OCI-LY1 (cell line): ENCODE results near the gene CELF2.

ENCODE experiments used
- H2AFZ ChIP-seq: fragments of 200-600 bp; sonication (generic), shearing (Covaris generic); 2 replicates; pipeline ENCODE4 v1.6.0; 2014; ENCODE audit warnings: antibody characterized with exemption, mild to moderate bottlenecking, low read length
- H3F3A ChIP-seq: fragments of 200-600 bp; sonication (generic), shearing (Covaris generic); 2 replicates; pipeline ENCODE4 v1.6.0; 2014; ENCODE audit warnings: mild to moderate bottlenecking, antibody characterized with exemption, low read length, moderate library complexity; ENCODE audit not compliant: insufficient read depth
- H3K27ac ChIP-seq: fragments of 200-600 bp; sonication (generic); 2 replicates; pipeline ENCODE4 v1.5.1; 2014; ENCODE audit warnings: low read length, mixed run types, mild to moderate bottlenecking, low read depth; ENCODE audit not compliant: poor library complexity, severe bottlenecking
- H3K27me3 ChIP-seq: fragments of 200-600 bp; sonication (generic); 2 replicates; pipeline ENCODE4 v1.6.0; 2014; ENCODE audit warnings: antibody characterized with exemption, mild to moderate bottlenecking, low read length, moderate library complexity; ENCODE audit not compliant: insufficient read depth
- H3K36me3 ChIP-seq: fragments of 200-600 bp; sonication (generic); 2 replicates; pipeline ENCODE4 v1.6.1; 2014; ENCODE audit warnings: mild to moderate bottlenecking, antibody characterized with exemption, low read length, moderate library complexity, mixed read lengths; ENCODE audit not compliant: insufficient read depth
- H3K4me1 ChIP-seq: fragments of 200-600 bp; sonication (generic); 2 replicates; pipeline ENCODE4 v1.5.1; 2014; ENCODE audit warnings: mild to moderate bottlenecking, low read length, moderate library complexity; ENCODE audit not compliant: insufficient read depth, severe bottlenecking
- H3K4me2 ChIP-seq: fragments of 200-600 bp; sonication (generic), shearing (Covaris generic); 2 replicates; pipeline ENCODE4 v1.6.1; 2014; ENCODE audit warnings: low read length
- H3K4me3 ChIP-seq: fragments of 200-600 bp; sonication (generic); 2 replicates; pipeline ENCODE4 v1.5.1; 2014; ENCODE audit warnings: low read length, low read depth, mild to moderate bottlenecking, mixed read lengths; ENCODE audit not compliant: poor library complexity, severe bottlenecking
- H3K79me2 ChIP-seq: fragments of 200-600 bp; shearing (Covaris generic); 2 replicates; pipeline ENCODE4 v1.6.1; 2016; ENCODE audit warnings: mixed run types, low read length, mixed read lengths; ENCODE audit not compliant: insufficient read depth
- H3K9ac ChIP-seq: fragments of 200-600 bp; sonication (generic), shearing (Covaris generic); 2 replicates; pipeline ENCODE4 v1.6.1; 2014; ENCODE audit warnings: mild to moderate bottlenecking, low read length, mixed read lengths
- H3K9me2 ChIP-seq: fragments of 200-600 bp; sonication (generic), shearing (Covaris generic); 2 replicates; pipeline ENCODE4 v1.6.1; 2014; ENCODE audit warnings: low read depth, mild to moderate bottlenecking, low read length, mixed read lengths
- H3K9me3 ChIP-seq: fragments of 200-600 bp; shearing (Covaris generic); 2 replicates; pipeline ENCODE4 v1.6.1; 2014; ENCODE audit warnings: low read length, mixed read lengths
- H4K20me1 ChIP-seq: fragments of 200-600 bp; sonication (generic), shearing (Covaris generic); 2 replicates; pipeline ENCODE4 v1.6.0; 2016; ENCODE audit warnings: mild to moderate bottlenecking, low read length; ENCODE audit not compliant: insufficient read depth
- EZH2 ChIP-seq: fragments of 200-600 bp; sonication (generic), shearing (Covaris generic); IDR thresholded peaks from 2 replicates; pipeline ENCODE4 v1.8.0; 2017; ENCODE audit warnings: borderline replicate concordance, mixed run types, mild to moderate bottlenecking, antibody characterized with exemption, low read length, moderate library complexity, mixed read lengths
- TF ChIP-seq, protein P1 (sequence below): fragments of 200-600 bp; sonication (generic), shearing (Covaris generic); IDR thresholded peaks from 2 replicates; pipeline ENCODE4 v1.5.1; 2017; ENCODE audit warnings: mild to moderate bottlenecking, antibody characterized with exemption, low read length, moderate library complexity, mixed read lengths

CELF2 gene

GRCh38 chr10:11076221-11076620, 58.5 kb downstream of the CELF2 start:
- no peaks in the 10 kb centered on the region for H3K79me2 ChIP-seq
- no peak for TF ChIP-seq EZH2
- TF ChIP-seq, protein P1, sequence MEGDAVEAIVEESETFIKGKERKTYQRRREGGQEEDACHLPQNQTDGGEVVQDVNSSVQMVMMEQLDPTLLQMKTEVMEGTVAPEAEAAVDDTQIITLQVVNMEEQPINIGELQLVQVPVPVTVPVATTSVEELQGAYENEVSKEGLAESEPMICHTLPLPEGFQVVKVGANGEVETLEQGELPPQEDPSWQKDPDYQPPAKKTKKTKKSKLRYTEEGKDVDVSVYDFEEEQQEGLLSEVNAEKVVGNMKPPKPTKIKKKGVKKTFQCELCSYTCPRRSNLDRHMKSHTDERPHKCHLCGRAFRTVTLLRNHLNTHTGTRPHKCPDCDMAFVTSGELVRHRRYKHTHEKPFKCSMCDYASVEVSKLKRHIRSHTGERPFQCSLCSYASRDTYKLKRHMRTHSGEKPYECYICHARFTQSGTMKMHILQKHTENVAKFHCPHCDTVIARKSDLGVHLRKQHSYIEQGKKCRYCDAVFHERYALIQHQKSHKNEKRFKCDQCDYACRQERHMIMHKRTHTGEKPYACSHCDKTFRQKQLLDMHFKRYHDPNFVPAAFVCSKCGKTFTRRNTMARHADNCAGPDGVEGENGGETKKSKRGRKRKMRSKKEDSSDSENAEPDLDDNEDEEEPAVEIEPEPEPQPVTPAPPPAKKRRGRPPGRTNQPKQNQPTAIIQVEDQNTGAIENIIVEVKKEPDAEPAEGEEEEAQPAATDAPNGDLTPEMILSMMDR: no peak
- H4K20me1 ChIP-seq: no peaks in the 10 kb centered on the region
- no peaks in the 10 kb centered on the region for H3F3A ChIP-seq
- no peaks in the 10 kb centered on the region for H3K4me1 ChIP-seq
- no peaks in the 10 kb centered on the region for H3K9me3 ChIP-seq
- no peaks in the 10 kb centered on the region for H3K9me2 ChIP-seq
- H3K4me2 ChIP-seq: no peak overlapping the region
- H3K36me3 ChIP-seq: no peaks in the 10 kb centered on the region
- H2AFZ ChIP-seq: no peak overlapping the region
- no peak overlapping the region for H3K4me3 ChIP-seq
- no peak overlapping the region for H3K9ac ChIP-seq
- H3K27ac ChIP-seq: no peak overlapping the region
- no peaks in the 10 kb centered on the region for H3K27me3 ChIP-seq

- H3K9me3 ChIP-seq: no peaks in the 10 kb centered on the region
- H3K4me3 ChIP-seq: no peak overlapping the region
- no peaks in the 10 kb centered on the region for H4K20me1 ChIP-seq
- H3F3A ChIP-seq: no peaks in the 10 kb centered on the region
- H2AFZ ChIP-seq: no peak overlapping the region
- H3K79me2 ChIP-seq: no peaks in the 10 kb centered on the region
- H3K4me2 ChIP-seq: no peak overlapping the region
- H3K36me3 ChIP-seq: no peaks in the 10 kb centered on the region
- no peaks in the 10 kb centered on the region for H3K27me3 ChIP-seq
- no peak overlapping the region for H3K27ac ChIP-seq
- H3K4me1 ChIP-seq: no peaks in the 10 kb centered on the region
- no peak overlapping the region for H3K9ac ChIP-seq
- TF ChIP-seq, protein P1: no peak
- no peak for TF ChIP-seq EZH2
- H3K9me2 ChIP-seq: no peaks in the 10 kb centered on the region
Observed at GRCh38 chr10:11080564-11080984, 62.9 kb downstream of the CELF2 start.

DNA sequence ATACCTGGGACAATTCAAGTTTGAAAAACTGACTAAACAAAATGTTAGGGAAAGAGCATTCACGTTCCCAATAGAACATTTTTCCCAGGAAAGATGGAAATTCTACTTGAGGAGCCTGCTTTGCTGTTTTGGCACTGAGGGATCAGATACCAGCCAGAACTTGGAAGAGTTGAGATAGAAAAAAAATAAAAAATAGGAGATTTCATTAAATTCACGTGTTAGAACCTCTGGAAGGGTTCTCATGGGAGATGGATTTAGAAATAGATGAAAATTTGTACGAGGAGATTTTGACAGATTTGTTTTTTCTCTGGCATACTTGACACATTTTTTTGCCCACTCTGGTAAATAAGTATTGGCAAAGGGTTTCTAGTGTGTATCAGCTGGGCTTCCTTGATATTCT, 63.7 kb downstream of the CELF2 start:
- Histone ChIP-seq H3K9me2 (no peaks in the 10 kb centered on the region), H3K4me3 (no peak overlapping the region), H2AFZ (no peak overlapping the region), H3K4me2 (no peak overlapping the region), H3K9ac (no peak overlapping the region), H3F3A (no peaks in the 10 kb centered on the region), H3K27ac (no peak overlapping the region), H3K79me2 (no peaks in the 10 kb centered on the region), H3K9me3 (no peaks in the 10 kb centered on the region), H3K4me1 (no peaks in the 10 kb centered on the region), H3K27me3 (no peaks in the 10 kb centered on the region), H4K20me1 (no peaks in the 10 kb centered on the region), H3K36me3 (no peaks in the 10 kb centered on the region)
- TF ChIP-seq, protein P1: no peak
- TF ChIP-seq EZH2: no peak
